Peyer's patch (tissue), 4 donors: ENCODE measurements around the gene MICAL3.

Experiments
- POLR2A ChIP-seq, 2 donors: fragments of 450-650 bp; IDR thresholded peaks; one replicate each; pipeline ENCODE4 v1.5.1; 2017; ENCODE audit warnings: antibody characterized with exemption in 2 of 2, mild to moderate bottlenecking in 2 of 2, moderate library complexity in 2 of 2
- TF ChIP-seq, protein P1 (sequence below), 6 experiments: fragments of 450-650 bp in 4 of 6; fragments of 200-600 bp in 2 of 6; sonication (generic) in 1 of 6; IDR thresholded peaks; one replicate each; pipeline ENCODE4 v1.5.1; 2017 to 2019; ENCODE audit warnings: antibody characterized with exemption in 6 of 6, mild to moderate bottlenecking in 3 of 6, moderate library complexity in 1 of 6

DNA sequence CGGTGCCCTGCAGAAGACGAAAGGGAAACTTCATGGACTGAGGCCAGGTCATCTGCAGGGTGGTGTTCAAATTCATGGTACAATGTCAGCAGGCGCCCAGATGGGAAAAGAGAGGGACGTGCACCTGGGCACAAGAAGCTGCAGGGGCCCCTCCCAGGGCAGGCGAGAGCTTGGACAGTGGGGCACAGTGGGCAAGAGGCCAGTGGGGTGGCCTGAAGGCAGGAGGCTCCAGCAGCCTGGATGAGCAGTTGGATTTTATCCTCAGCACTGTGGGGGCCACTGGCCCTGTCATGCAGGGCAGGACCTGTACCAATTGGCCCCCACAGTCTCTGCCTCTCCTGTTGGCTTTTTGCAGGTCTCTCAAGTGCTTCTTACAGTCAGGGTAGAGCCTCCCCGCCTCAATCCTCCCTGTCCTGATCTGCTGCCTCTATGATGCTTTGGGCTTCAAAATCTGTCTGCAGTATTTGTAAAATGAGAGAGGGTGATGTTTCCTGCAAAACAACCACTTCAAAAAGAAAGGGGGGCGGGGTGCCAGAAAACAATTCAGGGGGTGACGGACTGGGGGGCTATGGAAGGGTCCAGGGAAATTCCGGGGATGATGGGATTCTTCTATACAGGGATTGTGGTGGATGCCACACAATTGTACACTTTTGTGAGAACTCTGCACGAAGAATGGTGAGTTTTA is 248.4 kb downstream of the MICAL3 start:
- TF ChIP-seq, protein P1, sequence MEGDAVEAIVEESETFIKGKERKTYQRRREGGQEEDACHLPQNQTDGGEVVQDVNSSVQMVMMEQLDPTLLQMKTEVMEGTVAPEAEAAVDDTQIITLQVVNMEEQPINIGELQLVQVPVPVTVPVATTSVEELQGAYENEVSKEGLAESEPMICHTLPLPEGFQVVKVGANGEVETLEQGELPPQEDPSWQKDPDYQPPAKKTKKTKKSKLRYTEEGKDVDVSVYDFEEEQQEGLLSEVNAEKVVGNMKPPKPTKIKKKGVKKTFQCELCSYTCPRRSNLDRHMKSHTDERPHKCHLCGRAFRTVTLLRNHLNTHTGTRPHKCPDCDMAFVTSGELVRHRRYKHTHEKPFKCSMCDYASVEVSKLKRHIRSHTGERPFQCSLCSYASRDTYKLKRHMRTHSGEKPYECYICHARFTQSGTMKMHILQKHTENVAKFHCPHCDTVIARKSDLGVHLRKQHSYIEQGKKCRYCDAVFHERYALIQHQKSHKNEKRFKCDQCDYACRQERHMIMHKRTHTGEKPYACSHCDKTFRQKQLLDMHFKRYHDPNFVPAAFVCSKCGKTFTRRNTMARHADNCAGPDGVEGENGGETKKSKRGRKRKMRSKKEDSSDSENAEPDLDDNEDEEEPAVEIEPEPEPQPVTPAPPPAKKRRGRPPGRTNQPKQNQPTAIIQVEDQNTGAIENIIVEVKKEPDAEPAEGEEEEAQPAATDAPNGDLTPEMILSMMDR (IDR thresholded peaks at IDR 0.05), result no peak
- TF ChIP-seq POLR2A (IDR thresholded peaks at IDR 0.05), result no peak
